ENCODE measurements around the gene ACYP2. TPM values are rescaled to one million over a fixed set of nuclear protein-coding genes. Genes with fewer than 3 reads are reported as not detected.

Gene ACYP2
- total RNA-seq, 1 donor from 2014 or later: 23.4 TPM

DNA sequence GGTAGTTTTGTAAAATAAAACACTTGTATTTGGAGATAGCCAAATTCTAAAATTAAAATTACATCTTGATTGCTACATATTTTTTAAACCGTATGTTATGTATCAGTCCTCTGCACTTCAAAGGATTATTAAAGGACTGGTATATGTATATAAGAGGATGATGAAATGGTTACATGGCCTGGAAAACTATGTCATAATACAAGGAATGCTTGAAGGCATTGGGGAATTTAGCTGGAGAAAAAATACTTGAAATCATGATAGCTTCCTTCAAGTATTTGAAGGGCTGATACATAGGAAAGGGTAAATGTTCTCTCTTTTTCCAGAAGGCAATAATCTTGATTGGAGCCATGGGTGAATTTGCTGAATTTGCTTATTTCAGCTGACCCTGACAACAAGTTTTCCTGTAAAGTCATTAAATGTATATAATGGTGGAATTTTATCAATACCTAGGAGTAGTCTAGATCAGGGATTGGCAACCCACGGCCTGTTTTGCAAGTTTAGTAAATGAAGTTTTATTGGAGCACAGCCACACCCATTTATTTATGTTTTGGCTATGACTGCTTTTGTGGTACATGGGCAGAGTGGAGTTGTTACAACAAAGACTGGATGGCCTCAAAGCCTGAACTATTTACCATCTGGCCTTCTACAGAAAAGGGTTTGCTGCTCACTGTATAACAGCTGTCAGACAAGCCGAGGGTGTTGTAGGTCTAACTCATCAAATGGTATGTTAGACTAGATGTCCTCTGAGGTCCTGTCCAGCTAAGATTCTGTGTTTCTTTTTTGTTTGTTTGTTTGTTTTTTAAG, 34.4 kb downstream of the ACYP2 start:
- DNase-seq (ENCODE audit: low spot score): no peak

DNA sequence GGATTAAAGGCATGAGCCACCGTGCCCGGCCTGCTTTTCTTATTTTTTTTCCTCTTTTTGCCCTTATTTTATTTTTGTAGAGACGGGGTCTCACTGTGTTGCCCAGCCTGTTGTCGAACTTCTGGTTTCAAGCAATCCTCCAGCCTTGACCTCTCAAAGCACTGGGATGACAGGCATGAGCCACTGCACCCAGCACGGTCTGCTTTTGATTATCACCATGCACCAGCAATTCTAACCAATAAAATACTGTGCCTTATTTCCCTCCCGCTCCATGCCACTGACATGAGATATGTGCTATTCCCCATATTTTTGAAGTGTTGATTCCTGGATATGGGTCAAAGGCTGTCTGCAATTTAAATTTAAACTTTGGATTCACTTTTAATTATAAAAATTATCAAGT, 42.9 kb downstream of the ACYP2 start:
- DNase-seq (ENCODE audit: low spot score): no peak

DNA sequence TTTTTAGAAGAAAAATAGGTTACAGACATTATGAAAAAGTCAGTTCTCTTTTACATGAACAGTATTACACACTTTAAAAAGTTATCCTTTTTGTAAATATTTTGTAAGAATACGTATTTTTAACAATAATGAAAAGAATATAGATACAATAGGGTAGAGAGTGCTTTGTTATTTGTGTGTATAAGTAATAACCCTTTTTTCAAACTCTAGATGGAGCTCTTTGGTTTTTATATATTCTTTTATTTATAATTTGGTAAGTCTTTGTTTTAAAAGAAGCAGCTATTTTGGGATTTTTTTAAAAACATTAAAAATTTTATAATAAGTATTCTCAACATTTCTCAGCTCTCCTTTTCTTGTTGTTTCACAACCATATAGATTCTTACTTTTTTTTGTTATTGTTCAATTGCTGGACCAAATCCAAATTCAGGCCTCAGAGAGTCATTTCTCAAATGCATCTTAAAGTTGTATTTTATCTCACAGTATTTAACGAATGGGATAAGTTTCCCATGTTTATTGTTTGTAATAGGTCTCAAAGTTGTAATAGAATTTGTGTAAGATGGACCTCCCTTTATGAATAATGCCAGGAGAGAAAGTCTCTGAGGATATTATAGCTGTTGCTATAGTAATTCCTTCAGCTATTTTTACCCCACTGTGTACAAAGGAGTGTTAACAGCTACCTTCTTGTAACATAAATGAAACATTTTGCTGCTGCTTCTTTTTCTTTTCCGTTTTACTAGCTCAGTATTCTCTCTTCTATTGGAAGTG, 46.4 kb downstream of the ACYP2 start:
- DNase-seq (ENCODE audit: low spot score): no peak

- no peak for DNase-seq (ENCODE audit: low spot score)
Measured at GRCh38 chr2:54164106-54164505, 48.7 kb downstream of the ACYP2 start.

DNA sequence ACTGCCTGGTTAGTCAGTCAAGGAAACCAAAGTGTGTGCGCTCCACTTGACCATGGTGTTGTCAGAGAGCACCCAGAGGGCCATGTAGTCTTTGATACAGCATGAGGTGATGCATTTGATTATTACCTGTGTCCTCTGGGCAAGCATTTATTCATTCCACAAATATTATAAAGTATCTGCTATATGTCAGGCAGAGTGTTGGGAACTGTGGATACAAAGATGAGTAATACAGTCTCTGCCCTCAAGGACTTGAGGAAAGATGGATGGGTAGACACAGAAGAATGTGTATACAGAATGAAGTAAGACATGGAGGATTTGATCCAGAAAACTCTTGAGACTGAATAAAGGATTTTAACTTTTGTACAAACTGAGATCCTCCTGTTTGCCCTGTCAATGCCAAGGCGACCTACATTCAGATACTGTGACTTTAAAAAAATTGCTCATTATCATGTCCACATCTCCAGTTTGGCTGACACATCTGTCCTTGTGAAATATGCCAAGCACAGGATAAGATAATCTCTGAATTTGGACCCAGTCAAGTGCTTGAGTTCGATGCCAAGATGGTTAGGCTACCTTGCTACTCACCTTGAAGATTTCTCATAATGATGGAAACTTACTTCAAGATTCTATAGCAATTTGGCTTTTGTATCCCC, 50.8 kb downstream of the ACYP2 start:
- DNase-seq (ENCODE audit: low spot score): no peak

- DNase-seq (ENCODE audit: low spot score): no peak
Measured at GRCh38 chr2:54176577-54176976, 61.2 kb downstream of the ACYP2 start.

- DNase-seq (ENCODE audit: low spot score): no peak
Measured at GRCh38 chr2:54183281-54183680, 67.9 kb downstream of the ACYP2 start.

GRCh38 chr2:54183972-54184371, 68.6 kb downstream of the ACYP2 start:
- DNase-seq (ENCODE audit: low spot score): no peak

DNA sequence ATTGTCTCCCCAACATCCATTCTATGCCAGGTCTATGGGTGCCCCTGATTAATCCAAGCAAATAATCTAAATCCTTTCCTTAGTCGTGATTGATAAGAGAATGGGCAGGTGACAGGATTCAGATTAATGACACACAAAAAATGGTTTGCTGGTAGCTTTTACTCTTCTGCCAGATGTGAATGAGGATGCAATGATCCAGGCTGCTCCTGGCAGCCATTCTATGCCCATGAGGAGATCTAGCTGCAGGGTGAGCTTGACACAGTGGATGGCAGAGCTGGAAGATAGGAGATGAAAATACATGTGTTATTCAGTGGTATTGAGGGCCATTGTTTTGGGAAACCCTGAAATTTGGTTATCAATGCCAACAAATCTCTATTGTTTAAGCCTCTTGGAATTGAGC, 69.7 kb downstream of the ACYP2 start:
- DNase-seq (ENCODE audit: low spot score): no peak

GRCh38 chr2:54187331-54187730, 71.9 kb downstream of the ACYP2 start:
- no peak for DNase-seq (ENCODE audit: low spot score)

DNA sequence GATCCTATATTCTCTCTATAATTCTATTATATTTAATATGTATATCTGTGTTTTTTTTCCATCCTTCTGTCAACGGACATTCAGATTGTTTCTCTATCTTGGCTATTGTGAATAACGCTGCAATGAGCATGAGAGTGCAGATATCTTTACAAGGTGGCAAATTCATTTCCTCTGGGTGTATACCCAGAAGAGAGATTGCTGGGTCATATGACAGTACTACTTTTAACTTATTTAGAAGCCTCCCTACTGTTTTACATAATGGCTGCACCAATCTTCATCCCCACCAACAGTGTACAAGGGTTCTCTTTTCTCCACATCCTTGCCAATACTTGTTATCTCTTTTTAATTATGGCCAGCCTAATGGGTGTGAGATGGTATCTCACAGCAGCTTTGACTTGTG, 74.1 kb downstream of the ACYP2 start:
- no peak for DNase-seq (ENCODE audit: low spot score)

GRCh38 chr2:54191361-54192135, 76.1 kb downstream of the ACYP2 start:
- no peak for DNase-seq (ENCODE audit: low spot score)

GRCh38 chr2:54194761-54195750, 79.6 kb downstream of the ACYP2 start:
- DNase-seq (ENCODE audit: low spot score): no peak

DNA sequence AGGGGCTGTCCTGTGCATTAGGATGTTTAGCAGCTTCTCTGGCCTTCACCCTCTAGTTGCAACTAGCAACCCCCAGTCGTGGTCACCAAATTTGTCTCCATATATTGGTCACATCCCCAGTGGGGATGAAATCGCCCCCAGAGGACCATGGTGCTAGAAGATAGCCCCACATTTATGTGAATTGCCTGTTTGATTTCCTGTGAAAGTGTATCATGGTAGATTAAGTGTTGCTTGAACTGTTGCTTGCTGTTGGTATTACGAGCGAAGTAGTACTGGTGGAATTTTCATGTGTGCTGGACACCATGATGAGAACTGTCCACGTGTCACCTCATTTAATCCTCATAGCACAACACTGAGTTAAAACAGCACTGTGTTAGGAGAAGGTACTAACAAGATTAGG, 81.2 kb downstream of the ACYP2 start:
- no peak for DNase-seq (ENCODE audit: low spot score)

DNA sequence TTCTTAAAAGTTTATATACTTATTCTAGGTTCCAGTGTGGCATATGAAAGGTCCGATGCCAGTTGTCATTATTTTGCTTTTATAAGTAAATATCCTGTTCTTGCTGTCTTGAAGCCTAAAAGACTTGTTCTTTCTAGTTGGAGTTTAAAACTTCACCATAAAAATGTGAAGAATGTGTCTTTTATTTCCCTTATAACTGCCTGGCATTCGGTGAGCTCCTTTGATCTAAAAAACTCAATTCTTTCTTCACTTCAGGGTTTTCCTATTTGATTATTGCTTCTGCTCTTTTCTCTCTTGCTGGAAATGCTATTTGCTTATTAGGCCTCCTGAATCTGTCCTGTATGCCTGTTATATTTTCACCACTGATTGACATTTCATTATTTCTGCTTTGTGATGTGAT, 89.1 kb downstream of the ACYP2 start:
- DNase-seq (ENCODE audit: low spot score): no peak

DNA sequence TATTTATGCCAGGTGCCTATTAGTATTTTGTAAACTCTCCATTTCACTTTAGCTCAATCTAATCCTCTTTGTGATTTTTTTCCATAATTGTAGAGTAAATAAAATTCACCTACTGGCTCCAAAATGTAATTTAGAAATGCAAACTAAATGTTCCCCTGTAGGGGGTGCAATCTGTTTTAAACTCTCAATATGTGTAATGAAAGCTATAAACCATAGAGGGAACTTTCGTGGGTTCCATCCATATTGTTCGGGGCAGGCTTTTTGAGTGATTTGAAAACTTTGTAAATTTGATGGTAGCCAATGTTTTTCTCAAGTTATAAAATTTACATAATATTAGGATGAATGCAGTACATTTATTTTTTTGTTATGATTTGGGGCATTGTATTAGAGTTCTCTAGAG, 91.2 kb downstream of the ACYP2 start:
- no peak for DNase-seq (ENCODE audit: low spot score)

DNA sequence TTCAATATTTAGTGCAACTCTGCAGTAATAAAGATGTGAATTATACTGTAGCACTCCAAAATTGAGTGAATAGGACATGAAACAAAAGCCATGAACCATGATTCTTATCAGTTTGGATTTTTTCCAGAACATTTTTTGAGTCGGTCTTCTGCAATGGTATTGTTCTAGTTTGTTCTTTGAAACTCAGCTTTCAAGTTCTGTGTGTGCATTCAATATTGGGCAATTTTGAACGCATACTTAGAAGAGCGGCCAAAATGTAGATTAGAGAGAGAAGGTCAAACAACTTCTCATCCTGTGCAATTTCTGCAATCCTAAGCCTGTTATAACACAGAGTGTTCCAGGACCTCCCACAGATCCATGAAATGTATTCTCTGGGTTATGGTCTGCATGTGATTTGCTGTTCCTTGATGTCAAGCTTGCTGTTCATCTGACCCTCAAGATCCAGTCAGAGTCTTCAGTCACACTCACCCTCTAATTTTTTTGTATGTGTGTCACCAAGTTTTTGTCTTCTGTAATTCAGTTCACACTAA, 92.3 kb downstream of the ACYP2 start:
- DNase-seq (ENCODE audit: low spot score): no peak

GRCh38 chr2:54208364-54209240, 93.2 kb downstream of the ACYP2 start:
- no peak for DNase-seq (ENCODE audit: low spot score)

DNA sequence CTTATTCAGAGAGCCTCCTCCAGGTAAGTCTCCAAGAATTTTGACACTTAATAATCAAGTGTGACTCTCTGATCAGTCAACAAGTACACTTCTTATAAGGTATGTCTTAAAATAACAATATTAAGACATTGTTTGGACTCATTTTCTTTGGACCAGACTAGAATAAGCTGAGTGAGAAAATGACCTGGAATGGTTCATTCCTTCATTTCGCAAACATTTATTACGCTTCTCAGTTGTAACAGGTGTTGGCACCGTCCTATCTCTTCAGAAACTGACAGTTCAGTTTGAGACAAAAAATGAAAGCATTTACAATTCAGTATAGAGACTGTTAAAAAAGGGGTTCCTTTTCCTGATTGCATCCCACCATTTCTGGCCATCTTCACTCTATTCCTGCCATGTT, 94.0 kb downstream of the ACYP2 start:
- DNase-seq (ENCODE audit: low spot score): no peak
